ENCODE data around the gene HOXD1.

GRCh38 chr2:176189681-176190641 is 1.5 kb downstream of the HOXD1 start:
- TF ChIP-seq CTCF (IDR thresholded peaks at IDR 0.05) (no peak), POLR2AphosphoS5 (IDR thresholded peaks at IDR 0.05) (no peak)

All from prostate gland (tissue), 2 donors.